GM21786 (cell line): ENCODE measurements around the gene ZDHHC14.
A peak's percentile ranks its signal among the peaks of the same experiment; 100 is the strongest.

Source experiments
- ATAC-seq: cut with Tn5 transposase; IDR thresholded peaks from one replicate; pipeline ENCODE4 v1.9.1; 2021; ENCODE audit not compliant: unreplicated experiment

ZDHHC14 gene

DNA sequence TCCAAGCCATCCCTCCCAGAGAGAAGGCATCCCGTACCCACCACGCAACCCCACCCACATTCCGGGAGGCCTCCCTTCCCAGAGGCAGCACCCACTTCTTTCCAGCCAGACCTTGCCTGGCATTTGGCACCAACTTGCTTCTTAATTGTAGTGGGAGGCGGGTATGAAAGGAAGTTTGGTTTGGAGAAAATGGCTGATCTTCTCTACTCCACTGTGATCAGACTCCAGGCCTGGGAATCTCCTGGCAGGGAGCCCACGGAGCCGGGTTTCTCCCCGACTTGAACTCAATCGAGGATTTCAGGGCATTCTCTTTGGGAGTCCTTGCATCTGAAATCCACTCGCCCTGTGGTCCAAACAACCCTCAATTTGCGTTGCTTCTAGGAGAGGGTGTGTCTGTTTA lies 107.1 kb downstream of the ZDHHC14 start:
- ATAC-seq, result no peak

DNA sequence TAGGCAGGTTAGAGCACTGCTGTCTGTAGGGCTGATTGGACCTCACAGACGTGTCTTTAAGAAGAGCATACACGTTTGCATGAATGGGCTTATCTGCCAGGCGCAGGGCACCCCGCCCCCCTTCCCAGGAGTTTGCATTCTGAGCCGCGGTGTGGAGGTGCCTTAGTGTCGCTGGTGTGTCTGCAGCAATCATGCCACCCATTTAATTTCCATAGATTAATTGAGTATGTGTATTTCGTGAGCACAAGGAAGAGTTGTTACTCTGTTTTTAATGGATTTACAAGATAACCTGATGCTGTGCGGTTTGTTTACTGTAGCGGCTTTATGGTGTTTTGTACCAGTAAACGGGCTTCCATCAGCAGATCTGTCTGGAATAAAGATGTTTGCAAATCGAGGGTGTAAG lies 107.7 kb downstream of the ZDHHC14 start:
- no peak for ATAC-seq

DNA sequence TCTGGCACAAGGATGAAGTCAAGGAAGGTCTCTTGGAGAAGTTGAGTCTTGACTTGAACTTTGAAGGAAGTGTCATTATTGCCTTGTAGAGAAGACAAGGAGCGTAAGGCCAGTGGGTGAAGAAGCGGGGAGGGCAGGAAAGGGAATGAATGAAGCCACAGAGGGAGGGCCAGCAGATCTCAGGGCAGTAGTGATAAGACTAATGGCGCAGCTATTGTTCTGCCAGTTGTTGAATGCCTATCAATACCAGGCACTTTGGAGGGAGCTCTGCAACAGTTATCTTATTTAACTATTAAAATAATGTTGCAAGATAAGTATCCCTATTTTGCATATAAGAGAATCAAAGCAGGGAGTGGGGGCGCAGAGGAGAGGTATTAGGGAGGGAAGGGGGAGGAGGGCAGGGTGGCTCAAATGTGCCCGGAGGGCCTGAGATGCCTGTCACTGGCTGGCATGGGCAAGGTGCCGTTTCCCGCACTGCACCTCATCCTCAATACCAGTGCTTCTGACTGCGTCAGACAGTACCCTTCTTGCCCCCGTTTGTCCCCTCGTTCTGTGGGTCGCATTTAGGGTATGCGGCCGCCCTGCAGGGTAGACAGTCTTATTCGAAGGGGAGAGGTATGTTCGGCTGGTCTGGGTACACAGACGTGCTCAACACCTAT lies 109.8 kb downstream of the ZDHHC14 start:
- no peak for ATAC-seq

DNA sequence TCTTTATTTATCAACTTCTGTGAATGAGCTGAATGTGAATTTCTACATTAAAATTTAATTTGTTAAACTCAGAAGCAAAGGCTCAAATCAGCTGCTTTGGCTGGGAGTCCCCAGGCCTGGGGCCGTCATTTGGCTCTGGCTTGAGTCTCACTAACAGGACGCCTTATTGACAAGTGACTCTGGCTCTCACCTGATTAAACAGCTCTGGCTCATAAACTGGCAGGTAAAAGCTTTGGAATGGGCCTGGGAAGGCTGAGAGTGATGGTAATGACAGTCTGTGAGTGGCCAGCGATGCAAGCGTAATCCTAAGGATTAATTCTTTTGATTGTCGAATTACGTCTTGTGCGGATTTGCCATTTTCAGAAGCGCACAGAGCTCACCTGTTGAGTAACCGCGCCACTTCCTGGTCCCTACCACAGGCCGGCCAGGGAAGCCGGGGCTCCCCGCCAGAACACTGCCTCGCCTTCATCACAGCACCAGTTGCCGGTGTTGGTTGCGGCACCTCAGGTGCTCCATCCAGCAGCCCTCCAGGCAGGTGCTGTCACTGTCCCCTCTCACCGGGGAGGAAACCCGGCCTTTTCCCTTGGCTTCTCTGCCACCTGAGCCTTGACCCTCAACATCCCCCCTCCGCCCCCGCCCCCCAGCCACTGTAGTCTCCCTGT lies 110.7 kb downstream of the ZDHHC14 start:
- no peak for ATAC-seq

DNA sequence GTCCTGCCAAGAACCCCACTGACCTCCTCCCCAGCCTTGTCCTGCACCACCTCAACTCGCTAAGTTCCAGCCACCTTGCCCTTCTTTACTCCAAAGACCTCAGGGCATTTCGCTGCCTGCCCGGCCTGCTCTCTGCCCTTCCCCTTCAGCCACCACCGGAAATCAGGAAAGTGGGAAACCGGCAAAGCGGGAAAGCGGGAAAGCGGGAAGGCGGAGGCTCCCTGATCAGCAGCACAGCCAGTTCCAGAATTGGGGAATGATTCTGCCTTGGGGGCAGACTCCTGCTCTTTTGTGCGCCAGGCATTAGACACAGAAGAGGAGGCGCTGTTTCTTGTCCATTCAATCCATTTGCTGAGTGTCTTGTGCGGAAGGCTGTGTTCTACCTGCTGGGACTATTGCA lies 111.3 kb downstream of the ZDHHC14 start:
- ATAC-seq, result no peak

DNA sequence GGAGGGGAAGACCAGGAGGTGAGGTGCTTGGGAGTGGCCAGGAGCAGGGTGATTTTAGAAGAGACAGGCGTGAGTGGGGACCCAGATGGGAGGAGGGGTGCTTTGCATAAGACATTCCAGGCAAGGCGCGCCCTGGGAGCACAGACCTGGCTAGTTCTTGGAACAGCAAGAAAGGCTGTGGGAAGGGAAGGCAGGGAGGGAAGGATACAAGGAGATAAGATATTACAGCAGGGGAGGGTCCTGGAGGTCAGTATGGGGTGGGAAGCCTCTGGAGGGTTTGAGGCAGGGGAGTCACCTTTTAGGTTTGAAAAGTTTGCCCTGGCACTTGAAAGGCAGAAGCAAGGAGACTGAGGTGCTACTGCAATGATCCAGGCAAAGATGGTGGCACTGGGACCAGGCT lies 111.8 kb downstream of the ZDHHC14 start:
- no peak for ATAC-seq

DNA sequence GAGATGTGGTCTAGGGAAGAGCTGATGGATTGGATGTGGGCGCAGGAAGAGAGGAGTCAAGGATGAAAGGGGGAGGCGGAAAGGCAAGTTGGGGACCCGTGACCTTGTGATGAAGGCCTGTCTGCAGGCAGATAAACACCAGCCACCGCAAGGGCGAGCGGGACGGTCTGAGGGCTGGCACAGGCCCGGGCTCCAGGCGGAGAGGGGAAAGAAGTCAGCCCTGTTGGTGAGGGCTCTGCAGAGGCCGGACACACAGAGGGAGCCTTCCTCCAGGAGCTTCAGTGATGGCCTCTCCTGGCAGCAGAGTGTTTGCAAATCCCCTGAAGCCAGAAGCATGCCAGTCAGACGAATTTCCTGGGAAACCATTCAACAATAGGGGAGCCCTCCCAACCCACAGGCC lies 112.2 kb downstream of the ZDHHC14 start:
- no peak for ATAC-seq

DNA sequence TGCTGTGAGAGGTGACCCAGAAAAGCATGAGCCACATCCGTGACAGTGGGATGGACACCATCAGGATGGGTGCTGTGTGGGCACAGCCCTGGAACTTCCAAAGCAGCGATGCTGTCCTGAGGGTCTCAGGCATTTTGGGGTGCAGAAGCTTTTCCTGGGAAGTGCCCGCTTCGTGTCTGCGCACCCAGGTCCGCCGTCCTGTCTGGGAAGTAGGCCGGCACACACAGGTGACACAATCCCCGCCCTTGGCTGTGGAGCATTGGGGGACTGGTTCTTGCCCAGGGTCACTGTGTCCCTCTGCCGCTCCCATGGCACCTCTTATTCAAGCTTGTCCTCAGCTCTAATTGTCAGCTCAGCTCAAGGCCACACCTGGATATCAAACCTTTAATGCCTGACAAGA lies 112.6 kb downstream of the ZDHHC14 start:
- ATAC-seq, result no peak

DNA sequence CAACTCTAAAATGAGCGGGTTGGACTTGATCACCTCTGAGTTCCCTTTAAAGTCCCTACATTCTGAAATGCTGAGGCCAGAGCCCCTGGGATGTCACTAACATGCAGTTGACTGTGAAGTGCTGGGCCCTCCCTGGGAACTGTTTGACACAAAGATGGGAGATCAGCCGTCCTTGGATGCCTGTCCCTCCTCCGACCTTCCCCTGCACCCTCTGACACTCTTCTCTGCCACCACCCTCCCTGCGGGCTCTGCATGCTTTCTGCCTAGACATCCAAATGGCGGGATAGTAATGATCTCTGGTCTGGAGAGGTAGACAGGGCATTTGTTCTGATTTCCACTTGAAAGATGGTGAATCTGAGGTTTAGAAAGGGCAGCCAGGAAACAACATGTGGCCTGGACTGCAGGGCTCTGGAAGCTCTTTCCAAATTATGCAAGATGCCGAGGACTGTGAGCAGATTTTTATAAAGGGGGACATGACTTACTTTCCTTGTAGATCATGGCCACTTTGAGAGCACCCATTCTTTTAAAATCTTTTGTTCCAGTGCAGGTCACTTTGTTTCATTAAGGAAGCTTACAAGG lies 113.2 kb downstream of the ZDHHC14 start:
- ATAC-seq, result no peak

DNA sequence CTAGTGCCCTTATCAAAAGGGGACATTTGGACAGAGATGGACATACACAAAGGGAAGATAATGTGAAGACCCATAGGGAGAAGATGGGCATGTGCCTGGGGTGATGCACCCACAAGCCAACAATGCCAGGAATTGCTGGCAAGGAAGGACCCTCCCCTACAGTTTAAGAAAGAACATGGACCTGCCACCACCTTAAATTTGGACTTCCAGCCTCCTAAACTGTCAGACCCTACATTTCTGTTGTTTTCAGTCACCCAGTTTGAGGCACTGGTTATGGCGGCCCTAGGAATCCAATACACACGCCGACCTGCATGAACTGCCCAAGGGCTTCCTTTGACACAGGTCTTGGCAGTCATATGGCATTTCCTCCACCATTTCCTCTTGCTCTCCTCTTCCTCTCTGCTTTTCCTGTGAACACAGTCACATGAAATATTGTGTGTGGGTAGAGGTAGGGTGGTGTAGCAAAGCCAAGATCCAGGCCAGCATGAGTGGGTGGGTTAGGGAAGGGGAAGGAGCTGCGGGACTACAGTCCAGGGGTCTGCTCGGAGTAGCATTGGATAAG lies 115.6 kb downstream of the ZDHHC14 start:
- no peak for ATAC-seq

DNA sequence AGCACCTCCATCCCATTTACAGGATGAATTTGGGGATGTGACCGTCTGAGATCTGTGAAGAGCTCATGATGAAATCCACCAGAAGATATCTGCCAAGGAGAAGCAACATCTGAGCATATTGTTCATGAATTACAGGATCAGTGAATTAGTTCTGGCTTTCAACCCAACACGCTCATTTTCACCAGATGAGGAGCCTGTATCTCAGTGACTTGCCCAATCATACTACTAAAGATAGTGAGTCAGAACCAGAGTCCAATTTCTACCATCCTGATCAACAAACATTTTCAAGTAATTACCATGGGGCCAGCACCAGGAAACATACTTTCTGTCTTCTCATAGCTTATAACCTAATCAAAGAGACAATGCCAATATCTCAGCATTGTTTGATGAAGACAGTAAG lies 116.6 kb downstream of the ZDHHC14 start:
- ATAC-seq, result no peak

DNA sequence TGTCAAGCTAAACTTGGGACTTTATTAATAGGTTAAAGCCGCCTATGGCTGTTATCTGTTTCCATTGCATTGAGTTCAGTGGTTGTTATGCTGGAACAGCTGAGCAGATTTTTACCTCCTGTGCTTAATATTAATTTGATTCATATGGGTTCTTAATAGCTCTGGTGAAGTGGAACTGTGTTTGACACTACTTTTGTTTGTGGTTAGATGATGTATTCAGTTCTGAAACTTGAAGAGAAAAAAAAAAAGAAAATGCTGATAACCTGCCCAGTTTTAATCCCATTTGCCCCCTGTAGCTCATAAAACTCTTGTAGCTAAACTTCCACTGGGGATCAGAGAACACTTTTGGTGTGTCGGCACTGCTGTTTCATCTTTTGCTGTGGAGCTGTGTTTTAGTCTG lies 117.8 kb downstream of the ZDHHC14 start:
- ATAC-seq, result peak; percentile 61

DNA sequence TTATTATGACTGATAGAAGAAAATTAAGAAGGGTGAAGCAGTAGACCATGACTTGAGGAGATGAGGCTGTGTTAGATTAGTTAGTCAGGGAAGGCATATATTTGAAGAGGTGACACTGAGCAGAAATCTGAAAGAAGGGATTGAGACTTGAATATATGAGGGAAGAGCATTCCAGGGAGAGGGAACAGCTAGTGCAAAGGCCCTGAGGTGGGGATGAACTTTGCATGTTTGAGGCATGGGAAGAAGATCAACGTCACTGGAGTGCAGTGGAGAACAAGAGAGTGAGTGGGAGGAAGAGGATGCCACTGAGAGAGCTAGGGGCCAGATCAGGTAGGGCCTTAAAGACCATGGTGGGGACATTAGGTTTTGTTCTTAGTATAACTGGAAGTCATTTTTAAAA lies 119.0 kb downstream of the ZDHHC14 start:
- no peak for ATAC-seq

DNA sequence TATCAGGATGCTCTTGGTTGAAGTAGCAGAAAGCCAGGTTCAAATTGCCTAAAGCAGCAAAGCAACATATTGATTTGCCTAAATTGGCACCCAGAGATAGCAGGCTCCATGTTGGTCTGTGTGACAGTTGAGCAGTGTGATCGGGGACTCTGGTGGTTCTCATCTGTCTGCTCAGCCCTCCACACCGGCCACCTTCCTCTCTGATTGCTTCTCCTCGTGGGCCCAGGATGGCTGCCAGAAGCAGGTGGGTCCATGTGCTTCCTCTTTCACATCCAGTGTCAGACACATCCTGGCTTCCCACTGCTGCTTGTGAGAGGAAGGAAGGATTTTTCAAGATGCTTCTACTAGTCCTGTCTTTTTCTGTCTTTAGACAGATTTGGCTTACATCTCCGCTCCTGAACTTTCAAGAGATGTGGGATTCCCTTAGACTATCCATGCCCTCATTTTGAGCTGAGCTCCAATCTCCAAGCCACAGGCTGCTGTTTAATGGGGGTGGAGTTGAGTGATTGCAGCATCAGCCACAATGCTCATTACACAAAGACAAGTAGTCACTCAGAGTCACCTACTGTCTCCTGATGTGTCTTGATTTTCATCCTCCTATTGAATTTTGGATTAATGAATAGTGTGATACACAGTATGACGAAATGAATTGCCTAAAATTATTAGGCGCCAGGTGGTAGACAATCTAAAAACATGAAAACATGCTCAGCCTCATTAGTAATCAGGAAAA lies 122.2 kb downstream of the ZDHHC14 start:
- no peak for ATAC-seq

DNA sequence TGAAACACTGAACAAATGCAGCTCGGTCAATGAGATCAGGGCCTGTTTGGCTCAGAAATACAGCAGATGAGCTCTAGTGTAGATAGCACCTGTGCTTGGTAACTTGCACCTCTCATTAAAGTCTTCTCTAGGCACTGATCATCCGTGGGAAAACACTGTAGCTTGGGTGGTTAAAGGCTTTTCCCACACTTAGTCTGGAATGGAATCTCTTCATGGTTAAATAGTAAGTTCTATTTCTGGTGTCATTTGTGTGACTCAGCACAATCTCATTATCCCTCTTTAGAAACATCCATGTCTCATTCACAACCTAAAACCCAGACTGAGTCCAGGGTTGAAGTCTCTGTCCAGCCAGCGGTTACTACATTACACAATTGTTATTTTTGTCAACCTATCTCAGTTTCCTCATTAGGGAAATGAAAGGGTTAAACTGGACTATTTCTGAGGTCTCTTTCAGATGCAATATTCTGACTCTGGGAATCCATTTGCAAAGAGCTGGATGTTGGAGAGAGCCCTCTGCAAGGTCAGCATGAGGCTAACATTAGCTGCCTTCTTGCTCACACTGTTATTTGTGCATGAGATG lies 125.0 kb downstream of the ZDHHC14 start:
- no peak for ATAC-seq

DNA sequence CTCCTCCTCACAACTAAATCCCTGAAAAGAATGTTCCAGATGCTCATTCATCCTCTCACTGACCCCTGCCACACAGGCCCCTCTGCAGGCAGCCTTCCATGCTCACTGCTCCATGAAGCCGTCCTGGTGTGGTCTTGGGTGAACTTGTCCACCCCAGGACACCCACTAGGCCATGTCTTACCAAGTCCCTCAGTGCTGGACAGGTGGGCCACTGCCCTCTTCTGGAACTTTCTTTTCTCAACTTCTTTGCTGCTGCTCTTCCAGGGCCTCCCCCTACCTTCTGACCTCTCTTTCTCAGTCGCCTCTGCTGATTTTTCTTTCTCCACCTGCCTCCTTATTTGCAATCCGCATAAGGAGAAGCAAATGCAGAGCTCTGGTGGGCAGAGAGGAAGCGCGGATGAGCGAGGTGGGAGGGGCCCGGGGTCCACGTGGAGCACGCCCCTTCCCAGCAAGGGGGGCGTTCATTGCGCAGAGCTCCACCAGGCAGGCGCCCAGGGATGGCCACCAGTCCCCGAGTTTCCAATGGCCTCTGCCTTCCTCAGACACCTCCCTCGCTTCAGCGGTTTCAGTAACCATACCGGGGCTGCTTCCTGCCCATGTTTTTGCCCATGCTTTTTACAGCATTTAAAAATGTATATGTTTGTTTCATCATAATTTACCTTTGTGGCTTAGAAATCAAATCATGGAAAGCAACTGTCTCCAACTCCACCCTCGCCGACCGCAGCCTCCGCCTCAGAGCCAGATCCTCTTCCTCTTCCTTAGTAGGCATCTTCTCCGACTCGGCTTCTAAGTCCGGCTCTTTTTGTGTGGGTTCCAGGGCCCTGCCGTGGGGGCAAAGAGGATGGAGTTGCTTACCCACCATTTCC lies 129.6 kb downstream of the ZDHHC14 start:
- no peak for ATAC-seq

DNA sequence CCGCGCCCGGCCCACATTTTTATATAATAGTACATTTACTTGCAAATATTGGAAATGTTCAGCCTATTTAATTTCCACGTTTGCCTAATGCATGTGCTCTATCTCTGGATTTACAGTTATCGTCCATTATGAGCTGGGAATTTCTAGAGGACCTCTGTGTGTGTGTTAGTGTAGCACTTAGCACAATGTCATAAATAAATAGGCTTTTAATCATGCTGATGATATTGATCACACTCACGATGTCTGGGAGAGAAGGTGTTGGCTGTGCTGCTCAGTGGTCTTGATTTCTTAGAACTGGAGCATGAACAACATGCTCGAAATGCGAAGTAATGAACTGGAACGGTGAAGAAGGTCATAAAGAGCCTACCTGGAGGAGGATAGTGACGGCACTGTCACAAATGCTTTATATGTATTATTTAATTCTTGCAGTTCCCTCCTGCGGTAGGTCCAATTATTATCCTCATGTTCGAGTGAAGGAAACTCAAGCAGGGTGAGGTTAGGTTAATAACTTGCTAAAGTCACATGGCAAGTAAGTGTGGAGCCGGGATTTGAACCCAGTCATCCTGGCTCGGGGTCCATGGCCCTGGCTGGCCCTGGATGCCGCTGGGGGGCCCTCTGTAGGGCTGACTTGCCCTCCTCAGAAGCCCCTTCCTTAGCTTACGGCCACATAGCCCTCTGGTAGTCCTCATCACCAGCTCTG lies 130.8 kb downstream of the ZDHHC14 start:
- ATAC-seq, result no peak

DNA sequence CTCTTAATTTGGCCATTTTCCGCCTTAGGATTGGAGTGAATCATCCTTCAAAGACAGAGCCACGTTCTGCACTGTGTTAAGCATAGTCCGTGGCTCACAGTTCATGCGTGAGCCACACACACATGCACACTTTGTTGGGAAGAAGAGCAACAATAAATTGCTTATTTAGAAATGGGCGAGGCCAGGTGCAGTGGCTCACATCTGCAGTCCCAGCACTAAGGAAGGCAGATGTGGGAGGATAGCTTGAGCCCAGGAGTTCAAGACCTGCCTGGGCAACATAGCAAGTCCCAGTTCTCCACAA lies 131.3 kb downstream of the ZDHHC14 start:
- ATAC-seq, result no peak

DNA sequence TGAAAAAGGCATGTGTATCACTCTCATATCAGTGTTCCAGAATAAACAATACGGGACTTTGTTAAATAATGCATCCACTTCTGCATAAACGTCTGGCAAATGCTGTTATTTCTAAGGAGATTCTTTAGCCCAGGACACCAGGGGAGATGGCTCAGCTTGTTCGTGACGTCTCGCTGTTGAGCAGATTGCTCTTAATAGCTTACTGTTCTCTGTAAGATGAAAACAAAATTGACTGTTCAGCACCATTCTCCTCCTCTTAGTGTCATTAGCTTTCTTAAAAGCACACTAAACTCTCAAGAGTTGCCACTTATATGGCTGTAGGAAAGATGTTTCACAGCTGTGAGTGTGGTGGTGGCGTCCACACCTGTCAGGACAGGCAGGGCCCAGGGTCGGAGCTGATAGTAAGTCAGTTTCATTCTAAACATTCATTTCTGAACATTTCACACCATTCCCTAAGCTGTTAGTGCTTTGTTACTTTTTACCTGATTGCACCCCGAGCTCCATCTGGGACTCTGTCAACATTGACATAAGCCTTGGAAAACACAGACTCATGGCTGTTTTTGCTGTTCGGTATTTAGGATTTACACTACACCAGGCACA lies 132.1 kb downstream of the ZDHHC14 start:
- ATAC-seq, result no peak
